GM21528 (cell line): Measurements from ENCODE around the gene PTMA.
"Not testable (repeated sequence)": the region's sequence is repeated elsewhere in the genome, so short reads cannot be mapped to it uniquely, and the experiment has no call there.

Experiments used
- ATAC-seq: cut with Tn5 transposase; IDR thresholded peaks from one replicate; pipeline ENCODE4 v1.9.1; 2021; ENCODE audit warnings: mild to moderate bottlenecking, moderate library complexity; ENCODE audit not compliant: unreplicated experiment, low FRiP score

The PTMA gene

GRCh38 chr2:231749016-231749415, 40.7 kb downstream of the PTMA start:
- ATAC-seq = not testable (repeated sequence)

GRCh38 chr2:231751042-231751815, 42.9 kb downstream of the PTMA start:
- ATAC-seq = no peak

- ATAC-seq = no peak
Observed at GRCh38 chr2:231752061-231752460, 43.7 kb downstream of the PTMA start.

- ATAC-seq = no peak
Observed at GRCh38 chr2:231761735-231762134, 53.4 kb downstream of the PTMA start.
